ENCODE results near the gene SPG11.
"Not testable (repeated sequence)": the region's sequence is repeated elsewhere in the genome, so short reads cannot be mapped to it uniquely, and the experiment has no call there.

Gene SPG11

DNA sequence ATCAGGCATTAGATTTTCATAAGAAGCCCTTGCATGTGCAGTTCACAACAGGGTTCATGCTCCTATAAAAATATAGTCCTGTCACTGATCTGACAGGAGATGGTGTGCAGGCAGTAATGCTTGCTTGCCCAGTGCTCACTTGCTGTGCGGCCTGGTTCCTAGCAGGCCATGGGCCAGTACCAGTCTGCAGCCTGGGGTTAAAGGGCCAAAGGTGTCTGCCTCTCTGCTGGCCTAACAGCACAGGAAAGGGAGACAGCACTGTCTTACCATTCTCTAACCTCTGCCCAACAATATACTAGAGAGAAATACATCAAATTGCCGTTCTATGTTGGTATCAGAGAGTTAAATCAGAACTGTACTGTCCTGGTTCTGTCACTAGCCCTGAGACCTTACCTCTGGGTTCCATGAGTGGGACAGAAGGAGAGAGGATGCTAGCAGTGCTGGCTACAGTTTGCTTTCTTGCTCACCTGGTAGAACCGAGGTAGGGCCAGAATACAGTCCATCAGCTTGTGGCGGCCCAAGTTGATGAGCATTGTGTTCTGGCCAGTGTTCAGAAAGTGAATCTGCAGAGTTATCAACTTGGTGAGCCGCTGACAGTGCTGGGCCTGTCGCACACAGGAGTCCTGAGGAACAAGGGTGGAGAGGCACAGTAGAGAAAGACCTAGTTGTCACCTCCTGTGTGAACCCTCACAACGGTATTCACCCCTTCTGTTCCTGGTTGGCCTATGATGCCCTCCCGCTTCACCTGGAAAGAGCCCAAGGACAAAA lies 97.9 kb downstream of the SPG11 start:
- in situ Hi-C loops (cut with HindIII; ENCODE audit: low sequenced_read_pairs), result no loop called here

DNA sequence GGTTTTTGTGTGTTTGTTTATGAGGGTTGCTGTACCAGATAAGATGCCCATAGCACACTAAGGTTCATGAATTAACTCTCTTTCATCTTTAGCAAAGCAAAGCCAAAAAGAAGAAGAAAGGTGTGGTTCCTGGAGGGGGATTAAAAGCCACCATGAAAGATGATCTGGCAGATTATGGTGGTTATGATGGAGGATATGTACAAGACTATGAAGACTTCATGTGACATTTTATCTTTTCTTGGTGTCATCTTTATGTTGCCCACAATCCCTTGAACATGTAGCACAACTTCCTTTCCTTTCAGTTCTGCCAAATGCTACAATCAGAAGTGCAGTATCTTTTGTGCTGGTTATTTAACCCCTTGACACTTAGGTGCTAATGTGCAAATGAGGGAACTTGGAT lies 102.5 kb downstream of the SPG11 start:
- in situ Hi-C loops (cut with HindIII; ENCODE audit: low sequenced_read_pairs), result not testable (repeated sequence)

DNA sequence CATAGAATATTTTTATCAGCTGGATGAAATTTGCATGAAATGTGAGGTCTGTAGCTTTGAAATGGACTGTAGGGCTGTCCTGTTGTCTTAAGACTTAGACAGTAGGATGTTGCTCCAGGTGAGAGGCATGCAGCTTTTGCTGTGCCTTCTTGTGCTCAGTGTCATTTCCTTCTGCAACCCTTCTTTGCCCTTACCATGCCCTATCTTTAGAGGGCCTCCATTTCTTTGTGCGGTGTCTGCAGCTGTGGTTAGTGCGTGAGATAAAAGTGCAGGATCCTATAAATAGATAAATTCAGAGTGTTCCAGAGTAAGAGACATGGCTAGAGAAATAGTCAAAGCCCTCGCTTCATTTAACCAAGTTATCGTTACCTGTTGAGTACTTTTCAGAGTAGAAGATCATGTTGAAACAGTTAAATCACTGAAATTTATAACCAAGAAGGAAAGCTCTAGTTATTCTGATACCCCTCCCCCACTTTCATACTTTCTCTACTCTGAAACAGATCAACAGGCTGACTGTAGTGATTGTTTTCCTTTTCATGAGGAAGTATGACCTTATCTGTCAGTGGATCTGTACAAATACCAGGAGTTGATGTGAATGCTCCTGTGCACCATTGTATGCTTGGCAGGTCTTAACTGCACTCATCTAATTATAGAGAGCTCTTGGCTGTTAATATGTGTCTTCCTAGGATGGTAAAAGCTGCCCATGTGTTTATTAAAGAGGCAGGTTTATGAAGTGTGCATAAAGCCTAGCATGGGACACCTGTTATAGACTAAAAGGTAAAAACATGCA lies 108.3 kb downstream of the SPG11 start:
- in situ Hi-C loops (cut with HindIII; ENCODE audit: low sequenced_read_pairs), result no loop called here

DNA sequence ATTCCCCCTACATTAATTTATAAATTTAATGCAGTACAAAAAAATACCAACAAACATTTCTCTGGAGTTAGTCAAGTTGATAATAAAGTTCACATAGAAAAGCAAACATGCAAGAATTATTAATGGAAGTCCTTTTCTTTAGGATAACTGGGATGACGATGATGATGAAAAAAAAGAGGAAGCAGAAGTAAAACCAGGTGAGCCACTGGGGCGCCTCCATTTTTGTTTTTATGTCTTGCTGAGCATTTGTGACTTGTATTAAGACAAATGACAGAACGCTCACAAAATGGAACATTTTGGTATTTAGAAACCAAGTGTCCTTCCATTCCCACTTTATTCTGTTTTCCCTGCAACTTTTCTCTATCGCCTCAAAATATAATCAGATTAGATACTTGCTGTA lies 112.7 kb downstream of the SPG11 start:
- in situ Hi-C loops (cut with HindIII; ENCODE audit: low sequenced_read_pairs), result no loop called here

DNA sequence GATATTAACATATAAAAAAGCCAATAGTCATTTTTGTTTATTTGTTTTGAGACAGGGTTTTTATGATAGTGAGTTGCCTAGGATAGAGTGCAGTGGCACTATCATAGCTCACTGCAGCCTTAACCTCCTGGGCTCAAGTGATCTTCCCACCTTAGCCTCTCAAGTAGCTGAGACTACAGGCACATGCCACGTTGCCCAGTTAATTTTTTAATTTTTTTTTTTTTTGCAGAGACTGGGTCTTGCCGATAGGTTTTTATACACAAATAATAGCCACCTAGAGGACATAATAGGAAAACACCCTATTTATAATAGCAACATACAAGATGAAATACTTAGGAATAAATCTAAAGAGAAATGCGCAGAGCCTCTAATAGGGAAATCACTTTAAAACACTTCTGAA lies 113.2 kb downstream of the SPG11 start:
- in situ Hi-C loops (cut with HindIII; ENCODE audit: low sequenced_read_pairs), result no loop called here

DNA sequence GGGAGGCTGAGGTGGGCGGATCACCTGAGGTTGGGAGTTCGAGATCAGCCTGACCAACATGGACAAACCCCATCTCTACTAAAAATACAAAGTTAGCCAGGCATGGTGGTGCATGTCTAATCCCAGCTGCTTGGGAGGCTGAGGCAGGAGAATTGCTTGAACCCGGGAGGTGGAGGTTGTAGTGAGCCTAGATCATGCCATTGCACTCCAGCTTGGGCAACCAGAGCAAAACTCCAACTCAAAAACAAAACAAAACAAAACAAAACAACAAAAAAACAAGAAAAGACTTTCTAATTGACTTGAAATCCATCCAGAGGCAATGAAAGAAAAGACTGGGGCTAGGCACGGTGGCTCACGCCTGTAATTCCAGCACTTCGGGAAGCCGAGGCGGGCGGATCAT lies 114.3 kb downstream of the SPG11 start:
- in situ Hi-C loops (cut with HindIII; ENCODE audit: low sequenced_read_pairs), result not testable (repeated sequence)

DNA sequence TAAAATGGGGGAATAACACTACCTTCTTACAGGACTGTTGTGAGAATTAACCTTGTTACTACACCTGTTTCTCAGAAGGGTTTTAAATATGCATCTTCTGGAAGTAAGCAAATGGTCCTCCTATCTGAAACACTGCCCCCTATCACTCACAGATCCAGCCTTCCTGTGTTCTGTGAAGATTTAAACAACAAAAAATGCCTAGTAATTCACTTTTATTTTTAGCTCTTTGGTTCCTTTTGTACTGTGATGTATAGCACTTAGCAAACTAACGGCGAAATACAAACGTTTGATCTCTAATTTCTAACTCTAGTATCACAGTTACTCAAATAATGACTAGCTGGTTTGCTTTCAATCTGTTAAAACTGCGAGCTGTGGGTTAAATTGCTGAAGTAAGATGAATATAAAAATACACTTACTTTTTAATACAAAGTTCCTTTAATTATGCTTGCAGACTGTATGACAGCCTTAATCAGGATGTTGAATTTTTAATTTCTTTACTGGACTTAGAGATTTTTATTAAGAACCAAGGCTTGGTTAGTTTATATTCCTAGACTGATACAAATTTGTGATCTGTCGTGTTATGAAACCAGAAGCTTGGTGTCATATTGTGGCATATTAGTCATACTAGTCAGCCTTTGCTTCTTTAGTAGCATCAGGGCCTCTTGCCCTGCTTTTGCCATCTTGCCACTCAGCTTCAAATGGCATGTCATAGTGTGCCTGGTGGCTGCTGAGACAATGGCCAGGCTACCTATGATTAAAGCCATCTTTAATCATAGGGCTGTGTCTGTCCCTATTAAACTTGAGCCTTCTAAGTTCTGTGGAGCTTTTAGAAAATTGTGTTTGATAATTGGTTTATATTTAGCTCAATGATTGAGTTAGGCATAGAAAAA lies 117.3 kb downstream of the SPG11 start:
- in situ Hi-C loops (cut with HindIII; ENCODE audit: low sequenced_read_pairs), result no loop called here

DNA sequence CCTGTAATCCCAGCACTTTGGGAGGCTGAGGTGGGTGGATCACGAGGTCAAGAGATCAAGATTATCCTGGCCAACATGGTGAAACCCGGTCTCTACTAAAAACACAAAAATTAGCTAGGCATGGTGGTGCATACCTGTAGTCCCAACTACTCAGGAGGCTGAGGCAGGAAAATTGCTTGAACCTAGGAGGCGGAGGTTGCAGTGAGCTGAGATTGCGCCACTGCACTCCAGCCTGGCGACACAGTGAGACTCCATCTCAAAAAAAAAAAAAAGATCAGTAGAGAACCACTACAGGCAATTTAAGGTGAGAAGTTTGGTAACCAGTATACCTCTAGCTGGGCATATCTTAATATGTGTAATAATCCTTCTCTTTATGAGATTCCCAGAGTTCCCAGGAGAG lies 118.7 kb downstream of the SPG11 start:
- in situ Hi-C loops (cut with HindIII; ENCODE audit: low sequenced_read_pairs), result not testable (repeated sequence)

DNA sequence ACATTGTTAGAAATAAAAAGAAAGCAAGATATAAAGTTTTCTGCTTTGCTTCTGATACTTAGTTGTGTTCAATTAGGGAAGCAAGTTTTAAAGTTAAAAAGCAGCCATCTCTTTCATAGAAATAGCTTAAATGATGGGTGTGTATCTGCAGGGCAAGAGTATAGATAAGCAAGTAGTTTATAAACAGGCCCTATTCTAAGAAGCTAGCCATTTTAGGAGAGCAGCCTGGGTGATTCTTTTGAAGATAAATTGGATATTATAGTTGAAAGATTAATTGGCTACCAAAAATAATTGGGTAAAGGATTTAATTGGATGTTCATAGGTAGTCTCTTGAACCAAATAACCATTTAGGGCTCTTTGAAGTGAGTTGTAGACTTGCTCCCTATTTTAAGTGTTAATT lies 120.9 kb downstream of the SPG11 start:
- in situ Hi-C loops (cut with HindIII; ENCODE audit: low sequenced_read_pairs), result no loop called here

DNA sequence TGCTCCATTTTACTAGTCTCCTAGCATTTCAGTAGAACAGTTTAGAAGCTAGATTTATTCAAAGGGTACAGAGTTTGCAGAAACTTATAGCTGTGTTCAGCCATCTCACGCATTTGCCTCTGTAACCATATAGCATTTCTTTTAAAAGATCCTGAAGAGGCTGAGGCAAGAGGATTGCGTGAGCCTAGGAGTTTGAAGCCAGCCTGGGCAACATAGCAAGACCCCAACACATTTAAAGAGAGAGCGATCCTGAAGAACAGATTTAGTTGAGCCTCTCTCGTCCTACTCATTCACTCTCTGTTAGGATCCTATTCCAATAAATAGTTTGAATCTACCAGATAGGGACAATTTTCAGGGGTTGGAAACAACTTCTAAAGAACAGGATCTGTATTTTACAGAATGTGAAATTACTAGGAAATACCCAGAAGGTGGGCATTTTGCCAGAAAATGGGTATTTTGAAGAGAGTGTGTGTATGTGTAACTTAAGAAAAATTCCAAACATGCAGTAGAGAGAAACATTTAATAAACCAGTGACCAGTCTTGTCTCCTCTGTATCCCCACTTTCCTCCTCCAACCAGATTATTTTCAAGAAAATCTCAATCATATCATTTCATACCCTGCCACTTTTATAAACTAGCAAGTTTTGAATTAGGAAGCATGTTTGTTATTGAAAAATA lies 122.0 kb downstream of the SPG11 start:
- in situ Hi-C loops (cut with HindIII; ENCODE audit: low sequenced_read_pairs), result no loop called here

DNA sequence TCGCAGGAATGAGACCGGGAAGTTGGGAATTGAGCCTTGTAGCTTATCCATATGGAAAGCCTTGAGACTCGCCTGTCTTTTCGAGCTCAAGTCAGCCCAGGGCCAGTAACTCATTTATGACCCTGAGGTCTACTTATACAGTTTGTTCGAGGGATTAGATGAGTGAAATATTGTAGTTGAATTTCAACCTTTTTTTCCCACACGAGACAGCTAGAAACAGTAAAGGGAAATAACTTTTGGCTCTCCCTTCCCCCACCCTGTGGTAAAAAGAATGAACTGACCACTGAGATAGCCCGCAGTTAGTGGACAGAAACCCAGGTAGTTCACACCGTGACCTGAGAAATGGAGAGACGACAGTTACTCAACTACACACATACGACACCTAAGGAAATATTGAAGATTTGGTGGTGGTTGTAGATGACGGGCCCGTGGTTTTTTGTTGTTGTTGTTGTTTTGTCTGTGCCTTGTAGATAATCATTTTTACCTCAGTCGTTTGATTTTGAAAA lies 125.7 kb downstream of the SPG11 start:
- in situ Hi-C loops (cut with HindIII; ENCODE audit: low sequenced_read_pairs), result no loop called here

DNA sequence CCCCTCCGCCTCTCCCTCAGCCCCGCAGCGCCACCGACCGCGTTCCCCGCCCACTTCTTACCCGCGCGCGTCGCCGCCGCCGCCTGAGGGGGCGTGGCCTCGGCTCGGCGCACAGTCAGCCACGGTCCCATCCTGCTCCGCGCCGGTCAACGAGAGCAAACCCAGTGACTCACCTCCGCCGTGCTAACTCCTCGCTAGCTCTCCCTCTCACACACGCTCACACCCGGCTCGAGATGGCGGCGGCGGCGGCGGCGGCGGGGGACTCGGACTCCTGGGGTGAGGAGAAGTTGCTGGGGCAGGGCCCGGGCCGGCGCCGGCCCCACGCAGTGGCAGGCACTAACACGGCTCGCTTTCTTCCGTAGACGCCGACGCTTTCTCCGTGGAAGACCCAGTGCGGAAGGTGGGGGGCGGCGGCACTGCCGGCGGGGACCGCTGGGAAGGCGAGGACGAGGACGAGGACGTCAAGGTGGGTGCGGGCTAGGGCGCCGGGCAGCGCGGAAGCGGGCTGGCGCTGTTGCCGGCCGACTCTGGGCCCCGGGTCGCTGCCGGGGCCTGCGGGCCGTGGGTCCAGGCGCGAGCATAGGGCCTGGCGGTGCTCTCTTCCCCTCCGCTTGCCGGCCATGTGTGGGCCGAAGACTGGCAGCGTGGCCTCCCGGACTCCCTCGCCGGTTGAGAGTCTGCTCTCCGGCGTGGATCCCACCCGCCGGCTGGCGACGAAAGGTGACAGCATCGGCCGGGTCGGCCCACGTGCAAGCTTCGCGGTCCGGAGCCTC lies 126.3 kb downstream of the SPG11 start, which contains the start of gene EIF3J:
TSS of gene EIF3J (plus strand) at position 186 of the 773 bp plus-strand sequence. CDS start at position 234, 48 bp downstream.
- in situ Hi-C loops (cut with HindIII; ENCODE audit: low sequenced_read_pairs), result no loop called here

DNA sequence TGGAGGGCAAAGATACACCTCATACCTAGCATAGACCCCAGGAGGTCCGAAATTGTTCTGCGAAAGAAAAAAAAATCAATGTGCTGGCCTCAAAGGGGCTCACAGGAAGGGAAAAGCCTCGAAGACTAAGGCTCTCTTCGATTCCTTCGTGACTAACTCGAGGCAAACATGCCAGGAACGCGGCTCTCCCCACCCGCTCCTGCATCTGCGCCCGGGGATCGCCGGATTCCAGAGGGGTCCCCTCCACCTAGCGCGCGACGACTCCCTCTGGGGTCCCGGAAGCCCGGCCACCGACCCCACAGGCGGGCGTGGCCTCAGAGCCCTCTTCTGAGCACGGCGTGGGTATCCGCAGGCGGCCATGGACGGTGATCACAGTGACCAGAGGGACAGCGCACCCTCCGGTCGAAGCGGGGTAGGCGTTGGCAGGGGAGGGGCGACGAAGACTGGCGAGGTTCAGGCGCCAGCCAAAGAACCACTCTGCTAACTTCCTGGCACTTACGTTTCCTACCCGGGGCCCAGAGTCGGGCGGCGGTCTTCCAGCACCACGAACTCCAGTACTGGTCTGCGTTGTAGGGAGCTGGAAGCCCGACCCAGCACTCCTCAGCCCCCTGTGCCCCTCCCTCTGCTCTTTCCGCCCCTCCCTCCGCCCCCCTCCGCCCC lies 127.0 kb downstream of the SPG11 start:
- in situ Hi-C loops (cut with HindIII; ENCODE audit: low sequenced_read_pairs), result no loop called here

DNA sequence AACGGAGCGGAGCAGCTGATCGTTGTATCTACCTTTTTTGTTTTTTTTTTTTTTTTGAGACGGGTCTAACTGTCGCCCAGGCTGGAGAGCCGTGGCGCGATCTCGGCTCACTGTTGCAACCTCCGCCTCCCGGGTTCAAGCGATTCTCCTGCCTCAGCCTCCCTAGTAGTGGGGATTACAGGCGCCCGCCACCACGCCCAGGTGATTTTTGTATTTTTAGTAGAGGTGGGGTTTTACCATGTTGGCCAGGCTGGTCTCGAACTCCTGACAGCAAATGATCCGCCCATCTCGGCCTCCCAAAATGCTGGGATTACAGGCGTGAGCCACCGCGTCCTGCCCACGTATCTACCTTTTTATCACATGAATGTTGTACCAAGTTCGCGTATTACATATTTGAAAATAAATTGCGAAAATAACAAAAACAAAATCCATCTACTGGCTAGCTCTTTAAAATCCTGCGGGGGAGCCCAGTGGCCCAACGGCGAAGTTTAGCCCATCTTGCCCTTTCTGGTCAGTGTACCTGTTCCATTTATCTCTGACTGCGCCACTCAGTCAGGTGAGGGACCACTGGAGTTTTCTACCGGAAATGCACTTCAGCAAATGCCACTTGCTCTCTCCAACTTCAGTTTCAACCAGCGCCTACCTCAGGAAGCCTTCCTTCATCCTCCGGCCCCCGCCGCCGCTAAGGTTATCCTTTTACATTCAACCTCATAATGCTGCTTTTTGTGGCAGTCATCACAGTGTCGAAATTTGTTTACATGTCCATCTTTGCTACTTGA lies 127.8 kb downstream of the SPG11 start:
- in situ Hi-C loops (cut with HindIII; ENCODE audit: low sequenced_read_pairs), result no loop called here

DNA sequence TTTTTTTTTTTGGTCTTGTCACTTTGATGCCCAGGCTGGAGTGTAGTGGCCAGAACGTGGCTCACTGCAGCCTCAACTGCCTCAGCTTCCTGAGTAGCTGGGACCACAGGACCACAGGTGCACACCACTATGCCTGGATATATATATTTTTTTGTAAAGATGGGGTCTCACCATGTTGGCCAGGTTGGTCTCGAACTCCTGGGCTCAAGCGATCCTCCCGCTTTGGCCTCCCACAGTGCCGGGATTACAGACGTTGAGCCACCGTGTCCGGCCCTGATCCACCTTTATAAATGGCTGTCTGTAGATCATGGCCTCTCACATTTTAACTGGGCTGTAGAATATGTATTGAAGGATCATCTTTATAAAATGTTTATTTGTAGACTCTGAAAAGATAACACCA lies 128.4 kb downstream of the SPG11 start:
- in situ Hi-C loops (cut with HindIII; ENCODE audit: low sequenced_read_pairs), result no loop called here

DNA sequence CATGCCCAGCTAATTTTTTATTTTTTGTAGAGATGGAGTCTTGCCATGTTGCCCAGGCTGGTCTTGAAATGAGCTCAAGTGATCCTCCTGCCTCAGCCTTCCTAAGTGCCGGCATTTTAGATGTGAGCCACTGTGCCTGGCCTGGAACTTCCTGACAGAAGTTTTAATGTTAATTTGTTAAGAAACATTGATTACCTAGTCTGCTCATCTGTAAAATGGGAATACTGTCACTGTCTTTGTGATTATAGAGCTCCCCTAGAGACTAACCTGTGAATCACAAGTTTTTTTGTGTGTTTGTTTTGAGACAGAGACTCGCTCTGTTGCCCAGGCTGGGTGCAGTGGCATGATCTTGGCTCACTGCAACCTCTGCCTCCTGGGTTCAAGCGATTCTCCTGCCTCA lies 130.8 kb downstream of the SPG11 start:
- in situ Hi-C loops (cut with HindIII; ENCODE audit: low sequenced_read_pairs), result no loop called here

DNA sequence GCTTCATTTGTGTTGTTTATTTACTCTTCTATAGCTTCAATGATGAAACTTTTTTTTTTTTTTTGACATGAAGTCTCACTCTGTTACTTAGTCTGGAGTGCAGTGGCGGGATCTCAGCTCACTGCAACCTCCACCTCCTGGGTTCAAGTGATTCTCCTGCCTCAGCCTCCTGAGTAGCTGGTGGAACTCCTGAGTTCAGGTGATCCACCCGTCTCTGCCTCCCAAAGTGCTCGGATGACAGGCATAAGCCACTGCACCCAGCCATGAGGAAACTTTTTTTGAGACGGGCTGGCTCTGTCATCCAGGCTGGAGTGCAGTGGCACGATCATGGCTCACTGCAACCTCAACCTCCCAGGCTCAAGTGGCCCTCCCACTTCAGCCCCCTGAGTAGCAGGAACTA lies 131.2 kb downstream of the SPG11 start:
- in situ Hi-C loops (cut with HindIII; ENCODE audit: low sequenced_read_pairs), result not testable (repeated sequence)

DNA sequence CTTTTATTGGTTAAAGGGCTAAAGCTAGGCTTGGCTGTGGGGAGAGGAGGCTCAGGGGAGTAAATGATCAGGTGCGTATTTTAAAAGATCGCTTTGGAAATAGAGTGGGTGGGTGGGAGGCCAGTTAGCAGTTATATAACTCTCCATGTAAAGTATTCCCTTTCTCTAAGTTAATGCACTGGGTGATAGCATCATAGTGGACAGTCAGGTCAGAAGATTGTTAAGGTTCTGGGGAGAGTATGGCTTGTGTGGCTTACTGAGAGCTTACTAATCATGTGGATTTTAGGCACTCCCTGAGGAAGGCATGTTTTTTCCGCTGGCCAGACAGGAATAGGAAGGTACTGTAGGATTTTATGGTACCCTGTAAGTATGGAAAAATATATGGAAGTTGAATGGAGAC lies 132.8 kb downstream of the SPG11 start:
- in situ Hi-C loops (cut with HindIII; ENCODE audit: low sequenced_read_pairs), result no loop called here

Data from endothelial cell of hepatic sinusoid (primary cell).